Iris pigment epithelial cell (primary cell): ENCODE results near the gene MSLN.

Experiments used
- DNase-seq: peaks from one replicate; pipeline ENCODE4 v3.0.0-alpha.2; 2011; ENCODE audit warnings: low read depth

The MSLN gene

GRCh38 chr16:776824-777223 is 16.3 kb downstream of the MSLN start:
- no peak for DNase-seq

GRCh38 chr16:777826-778225 is 17.3 kb downstream of the MSLN start:
- DNase-seq, result no peak

GRCh38 chr16:778447-778846 is 17.9 kb downstream of the MSLN start:
- no peak for DNase-seq

- no peak for DNase-seq
Observed at GRCh38 chr16:778909-779527, 18.5 kb downstream of the MSLN start.

- no peak for DNase-seq
Observed at GRCh38 chr16:779561-779960, 19.0 kb downstream of the MSLN start.

- DNase-seq, result no peak
Observed at GRCh38 chr16:780296-780695, 19.8 kb downstream of the MSLN start.

- DNase-seq, result no peak
Observed at GRCh38 chr16:781346-782010, 20.9 kb downstream of the MSLN start.

GRCh38 chr16:782258-782657 is 21.7 kb downstream of the MSLN start:
- no peak for DNase-seq

- DNase-seq, result no peak
Observed at GRCh38 chr16:782766-783403, 22.4 kb downstream of the MSLN start.

GRCh38 chr16:783404-784161 is 23.0 kb downstream of the MSLN start:
- no peak for DNase-seq

- DNase-seq, result no peak
Observed at GRCh38 chr16:784431-784830, 23.9 kb downstream of the MSLN start.

GRCh38 chr16:785563-786535 is 25.3 kb downstream of the MSLN start:
- peak; percentile 44 for DNase-seq

- DNase-seq, result no peak
Observed at GRCh38 chr16:787321-787966, 26.9 kb downstream of the MSLN start.

GRCh38 chr16:787978-788398 is 27.5 kb downstream of the MSLN start, which contains the start of gene RPUSD1:
Gene RPUSD1, minus strand, starts transcription at chr16:788381. Its CDS starts 644 bp downstream, at chr16:787737.
- no peak for DNase-seq

- DNase-seq, result peak; percentile 91
Observed at GRCh38 chr16:788399-789126, 28.0 kb downstream of the MSLN start, which contains the start of gene CHTF18. Gene CHTF18, plus strand, starts transcription at chr16:788620. Its CDS starts 65 bp downstream, at chr16:788685.

- no peak for DNase-seq
Observed at GRCh38 chr16:789191-789850, 28.8 kb downstream of the MSLN start.

GRCh38 chr16:790086-790485 is 29.6 kb downstream of the MSLN start:
- no peak for DNase-seq

- DNase-seq, result no peak
Observed at GRCh38 chr16:791131-791530, 30.6 kb downstream of the MSLN start.

GRCh38 chr16:792221-792995 is 31.9 kb downstream of the MSLN start:
- no peak for DNase-seq
